Heart left ventricle (tissue), 13 donors: ENCODE data around the gene GABARAPL2.
A peak's percentile ranks its signal among the peaks of the same experiment; 100 is the strongest.

ENCODE experiments used
- POLR2A ChIP-seq, 2 donors: fragments of 450-650 bp; IDR thresholded peaks; one replicate each; pipeline ENCODE4 v1.6.1; 2017; ENCODE audit warnings: antibody characterized with exemption in 2 of 2, mild to moderate bottlenecking in 2 of 2, moderate library complexity in 2 of 2
- TF ChIP-seq, protein P1 (sequence below), 12 donors: fragments of 200-600 bp; sonication (generic) in 4 of 12; IDR thresholded peaks; one replicate each; pipeline versions ENCODE4 v1.5.0 to v1.8.0; 2018 to 2022; ENCODE audit warnings: antibody characterized with exemption in 12 of 12, mild to moderate bottlenecking in 5 of 12
- donor health status: ischemic (EF 13 %, LVEDD 7.1; RV severe dilation, severe dysfunction).
- donor health status: DM: no; HTN: yes; CAD: no.
- donor health status: DM: no; HTN: no; CAD: no.
- donor health status: ischemic (EF 25% LVEDD 6.9; RV normal size, moderate dysfunction).
- donor health status: ischemic (EF 25% LVEDD 5.7; RV mildly dilated, moderate dysfunction).
- donor health status: ischemic (EF 35%, LVEDD 5.7; RV mildly dilated, moderate dysfunction).
- donor health status: nonischemic (EF 11% LVEDD 7.7; RV severe dilation, severe dysfunction).
- donor health status: DM: yes; HTN: yes; CAD: no.
- donor health status: PGD.
- donor health status: ischemic (EF 29% LVEDD 5.4; RV normal size, mild dysfunction).
- donor health status: nonischemic (EF 23%, LVEDD 6.1; RV moderate dilation, normal function).

DNA sequence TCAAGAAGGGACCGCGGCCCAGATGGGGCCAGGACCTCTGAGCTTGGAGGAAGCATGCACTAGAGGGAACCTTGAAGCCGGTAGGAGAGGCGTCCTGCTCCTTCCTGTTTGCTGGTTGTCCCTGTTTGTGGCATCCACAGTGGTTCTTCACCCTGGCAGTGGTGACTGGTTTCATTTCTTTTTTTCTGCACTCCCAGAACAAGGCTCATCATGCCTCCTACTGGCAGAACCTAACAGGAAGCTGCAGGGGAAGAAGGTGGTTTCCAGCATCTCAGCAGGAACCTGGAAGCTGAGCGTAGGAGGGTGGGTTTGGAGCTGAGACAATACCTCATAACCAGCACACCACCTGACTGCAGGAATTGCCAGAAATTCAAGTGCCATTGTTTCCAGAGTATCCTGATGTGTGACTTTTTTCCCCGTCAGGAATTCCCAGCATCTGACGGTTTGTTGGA is 15.9 kb upstream of the GABARAPL2 start:
- TF ChIP-seq POLR2A (IDR thresholded peaks at IDR 0.05) = no peak
- TF ChIP-seq, protein P1, sequence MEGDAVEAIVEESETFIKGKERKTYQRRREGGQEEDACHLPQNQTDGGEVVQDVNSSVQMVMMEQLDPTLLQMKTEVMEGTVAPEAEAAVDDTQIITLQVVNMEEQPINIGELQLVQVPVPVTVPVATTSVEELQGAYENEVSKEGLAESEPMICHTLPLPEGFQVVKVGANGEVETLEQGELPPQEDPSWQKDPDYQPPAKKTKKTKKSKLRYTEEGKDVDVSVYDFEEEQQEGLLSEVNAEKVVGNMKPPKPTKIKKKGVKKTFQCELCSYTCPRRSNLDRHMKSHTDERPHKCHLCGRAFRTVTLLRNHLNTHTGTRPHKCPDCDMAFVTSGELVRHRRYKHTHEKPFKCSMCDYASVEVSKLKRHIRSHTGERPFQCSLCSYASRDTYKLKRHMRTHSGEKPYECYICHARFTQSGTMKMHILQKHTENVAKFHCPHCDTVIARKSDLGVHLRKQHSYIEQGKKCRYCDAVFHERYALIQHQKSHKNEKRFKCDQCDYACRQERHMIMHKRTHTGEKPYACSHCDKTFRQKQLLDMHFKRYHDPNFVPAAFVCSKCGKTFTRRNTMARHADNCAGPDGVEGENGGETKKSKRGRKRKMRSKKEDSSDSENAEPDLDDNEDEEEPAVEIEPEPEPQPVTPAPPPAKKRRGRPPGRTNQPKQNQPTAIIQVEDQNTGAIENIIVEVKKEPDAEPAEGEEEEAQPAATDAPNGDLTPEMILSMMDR (IDR thresholded peaks at IDR 0.05) = peak; percentile 14 to 68 (median 48)
